PC-9 (cell line): Measurements from ENCODE around the gene KLHL41. TPM values are rescaled to one million over a fixed set of nuclear protein-coding genes. Genes with fewer than 3 reads are reported as not detected.

Source experiments
- BruUV-seq: library from RNA; stranded (reverse); fragments of 400-500 nt; replicated peaks from 2 replicates; lab custom pipeline; 2021; lab: Mats Ljungman, UMichigan
- CTCF ChIA-PET: fragments of 300-600 bp; sonication (Branson Sonifier 250); formaldehyde crosslinking; loops from one replicate; lab custom pipeline; 2022; ENCODE audit warnings: antibody characterized with exemption; lab: Charles Lee
- POLR2A ChIA-PET: fragments of 300-600 bp; sonication (Branson Sonifier 250); formaldehyde crosslinking; loops from one replicate; lab custom pipeline; 2022; ENCODE audit warnings: antibody characterized with exemption; ENCODE audit not compliant: unreplicated experiment; lab: Charles Lee
- DNase-seq, 2 experiments: peaks; one replicate each; pipeline versions ENCODE4 v3.0.0 to v3.0.0-alpha.2; 2015 to 2022; ENCODE audit warnings: mixed read lengths in 1 of 2
- H2AFZ ChIP-seq: fragments of 200-600 bp; sonication (generic); 2 replicates; pipeline ENCODE4 v1.8.1; 2017; ENCODE audit warnings: antibody characterized with exemption
- H3F3A ChIP-seq: fragments of 200-600 bp; sonication (generic); 2 replicates; pipeline ENCODE4 v1.8.1; 2017; ENCODE audit warnings: antibody characterized with exemption, mild to moderate bottlenecking, low read depth; ENCODE audit not compliant: insufficient read depth
- H3K27ac ChIP-seq: fragments of 200-600 bp; sonication (generic); 2 replicates; pipeline ENCODE4 v1.6.1; 2016; ENCODE audit warnings: mixed run types
- H3K27me3 ChIP-seq: fragments of 200-600 bp; sonication (generic); 2 replicates; pipeline ENCODE4 v1.6.1; 2016; ENCODE audit warnings: low read depth, mixed run types; ENCODE audit not compliant: insufficient read depth
- H3K36me3 ChIP-seq: fragments of 200-600 bp; sonication (generic); 2 replicates; pipeline ENCODE4 v1.6.1; 2016; ENCODE audit warnings: low read depth, mixed run types
- H3K4me1 ChIP-seq: fragments of 200-600 bp; sonication (generic); replicated peaks from 2 replicates; pipeline ENCODE4 v1.6.1; 2016; ENCODE audit warnings: mixed run types; ENCODE audit not compliant: insufficient read depth
- H3K4me2 ChIP-seq: fragments of 200-600 bp; sonication (generic); 2 replicates; pipeline ENCODE4 v1.6.1; 2017; ENCODE audit warnings: mixed run types
- H3K4me3 ChIP-seq: fragments of 200-600 bp; sonication (generic); 2 replicates; pipeline ENCODE4 v1.6.1; 2016; ENCODE audit warnings: mixed run types
- H3K79me2 ChIP-seq: fragments of 200-600 bp; sonication (generic); 2 replicates; pipeline ENCODE4 v1.6.1; 2017; ENCODE audit warnings: low read depth, mixed run types
- H3K9me2 ChIP-seq: fragments of 200-600 bp; sonication (generic); 2 replicates; pipeline ENCODE4 v1.8.1; 2017; ENCODE audit warnings: mild to moderate bottlenecking; ENCODE audit not compliant: insufficient read depth
- H3K9me3 ChIP-seq: fragments of 200-600 bp; sonication (generic); 2 replicates; pipeline ENCODE4 v1.8.1; 2016; ENCODE audit warnings: low read depth; ENCODE audit not compliant: insufficient read depth
- H4K20me1 ChIP-seq: fragments of 200-600 bp; sonication (generic); 2 replicates; pipeline ENCODE4 v1.8.1; 2017; ENCODE audit not compliant: insufficient read depth
- EZH2 ChIP-seq: fragments of 200-600 bp; sonication (generic); IDR thresholded peaks from 2 replicates; pipeline ENCODE4 v1.8.0; 2017; ENCODE audit warnings: antibody characterized with exemption, low read depth
- intact Hi-C: fragments of 100-400 bp; cut with micrococcal nuclease; formaldehyde crosslinking; loops from one replicate; pipeline ENCODE4 v1.10.0; 2022; ENCODE audit not compliant: unreplicated experiment
- total RNA-seq: library from RNA; stranded (reverse); gene quantifications from 2 replicates; pipeline ENCODE4 v1.2.3, GENCODE V29; 2021
- TF ChIP-seq, protein P1 (sequence below): fragments of 200-600 bp; sonication (generic); conservative IDR thresholded peaks from 2 replicates; pipeline ENCODE4 v1.6.1; 2017; ENCODE audit warnings: mixed run types, antibody characterized with exemption, mild to moderate bottlenecking, moderate library complexity

The KLHL41 gene
- total RNA-seq, 1 experiment from 2014 or later, result not detected

DNA sequence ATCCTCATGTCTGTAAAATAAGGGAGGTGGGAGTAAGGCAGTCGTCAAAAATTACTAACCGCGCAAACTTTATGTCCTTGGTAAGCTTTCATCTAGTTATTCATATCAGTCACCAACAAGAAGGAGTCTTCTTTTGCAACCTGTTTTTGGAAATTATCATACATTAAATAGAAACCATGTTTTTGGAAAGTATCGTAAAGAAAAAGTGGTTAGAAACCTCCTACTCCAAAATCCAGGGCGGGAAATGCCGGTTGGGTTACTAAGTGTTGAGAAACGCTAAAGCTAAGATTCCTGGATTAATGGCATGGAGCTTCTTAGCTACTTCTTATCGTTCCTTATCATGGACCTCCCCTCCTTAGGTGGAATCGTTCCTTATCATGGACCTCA is 29.4 kb upstream of the KLHL41 start:
- intact Hi-C loops, result no loop called here
- TF ChIP-seq EZH2, result no peak
- TF ChIP-seq, protein P1, sequence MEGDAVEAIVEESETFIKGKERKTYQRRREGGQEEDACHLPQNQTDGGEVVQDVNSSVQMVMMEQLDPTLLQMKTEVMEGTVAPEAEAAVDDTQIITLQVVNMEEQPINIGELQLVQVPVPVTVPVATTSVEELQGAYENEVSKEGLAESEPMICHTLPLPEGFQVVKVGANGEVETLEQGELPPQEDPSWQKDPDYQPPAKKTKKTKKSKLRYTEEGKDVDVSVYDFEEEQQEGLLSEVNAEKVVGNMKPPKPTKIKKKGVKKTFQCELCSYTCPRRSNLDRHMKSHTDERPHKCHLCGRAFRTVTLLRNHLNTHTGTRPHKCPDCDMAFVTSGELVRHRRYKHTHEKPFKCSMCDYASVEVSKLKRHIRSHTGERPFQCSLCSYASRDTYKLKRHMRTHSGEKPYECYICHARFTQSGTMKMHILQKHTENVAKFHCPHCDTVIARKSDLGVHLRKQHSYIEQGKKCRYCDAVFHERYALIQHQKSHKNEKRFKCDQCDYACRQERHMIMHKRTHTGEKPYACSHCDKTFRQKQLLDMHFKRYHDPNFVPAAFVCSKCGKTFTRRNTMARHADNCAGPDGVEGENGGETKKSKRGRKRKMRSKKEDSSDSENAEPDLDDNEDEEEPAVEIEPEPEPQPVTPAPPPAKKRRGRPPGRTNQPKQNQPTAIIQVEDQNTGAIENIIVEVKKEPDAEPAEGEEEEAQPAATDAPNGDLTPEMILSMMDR, result no peak
- peak overlapping the region; percentile 56 for H3K4me2 ChIP-seq
- no TSS peak for BruUV-seq
- no peak overlapping the region for H3K27ac ChIP-seq
- H3K36me3 ChIP-seq, result no peaks in the 10 kb centered on the region
- 0 out of 2 replicates have a peak overlapping the region, but pooled peaks have one; percentile 70 for H2AFZ ChIP-seq
- CTCF ChIA-PET, result no interaction called here
- no peaks in the 10 kb centered on the region for H3K9me3 ChIP-seq
- no peaks in the 10 kb centered on the region for H4K20me1 ChIP-seq
- no peaks in the 10 kb centered on the region for H3K79me2 ChIP-seq
- no peaks in the 10 kb centered on the region for H3K4me1 ChIP-seq
- POLR2A ChIA-PET, result no interaction called here
- no peaks in the 10 kb centered on the region for H3F3A ChIP-seq
- no peak for DNase-seq
- H3K9me2 ChIP-seq, result no peaks in the 10 kb centered on the region
- peak overlapping the region; percentile 33; the same call in 1 of the 2 replicates for H3K4me3 ChIP-seq
- H3K27me3 ChIP-seq, result no peaks in the 10 kb centered on the region

DNA sequence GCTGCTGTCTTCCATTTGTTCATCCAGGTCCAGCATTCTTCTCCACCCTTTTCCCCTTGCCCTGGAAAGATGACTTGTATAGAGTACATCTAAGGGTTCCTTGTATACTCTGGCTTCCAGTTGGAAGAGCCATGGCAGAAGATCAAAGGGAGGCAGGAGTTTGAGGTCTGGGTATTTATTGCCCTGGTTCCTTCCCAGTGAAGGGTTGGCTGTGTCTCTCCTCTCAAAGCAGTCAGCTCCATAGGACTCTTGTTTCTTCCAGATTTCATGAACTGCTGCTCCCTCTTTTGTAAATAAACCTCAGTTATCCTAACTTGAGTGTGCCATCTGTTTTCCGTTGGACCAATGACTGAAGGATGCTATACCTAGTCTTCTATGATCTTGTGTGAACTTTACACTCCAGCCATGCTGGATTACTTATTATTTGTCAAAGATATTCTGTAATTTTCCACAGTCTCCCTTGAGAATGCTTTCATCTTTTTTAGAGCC is 23.8 kb upstream of the KLHL41 start:
- H3K4me2 ChIP-seq, result no peak overlapping the region
- ChIA-PET CTCF (no interaction called here), POLR2A (no interaction called here)
- H3K4me3 ChIP-seq, result no peak overlapping the region
- H3K36me3 ChIP-seq, result no peaks in the 10 kb centered on the region
- H3F3A ChIP-seq, result no peaks in the 10 kb centered on the region
- H3K9me3 ChIP-seq, result no peaks in the 10 kb centered on the region
- DNase-seq, result no peak
- H2AFZ ChIP-seq, result 0 out of 2 replicates have a peak overlapping the region, but pooled peaks have one; percentile 16
- no peaks in the 10 kb centered on the region for H4K20me1 ChIP-seq
- H3K4me1 ChIP-seq, result no peaks in the 10 kb centered on the region
- H3K9me2 ChIP-seq, result no peaks in the 10 kb centered on the region
- no TSS peak for BruUV-seq
- TF ChIP-seq EZH2, result no peak
- TF ChIP-seq, protein P1, result no peak
- no peaks in the 10 kb centered on the region for H3K27me3 ChIP-seq
- H3K79me2 ChIP-seq, result no peaks in the 10 kb centered on the region
- intact Hi-C loops, result no loop called here
- H3K27ac ChIP-seq, result no peak overlapping the region

DNA sequence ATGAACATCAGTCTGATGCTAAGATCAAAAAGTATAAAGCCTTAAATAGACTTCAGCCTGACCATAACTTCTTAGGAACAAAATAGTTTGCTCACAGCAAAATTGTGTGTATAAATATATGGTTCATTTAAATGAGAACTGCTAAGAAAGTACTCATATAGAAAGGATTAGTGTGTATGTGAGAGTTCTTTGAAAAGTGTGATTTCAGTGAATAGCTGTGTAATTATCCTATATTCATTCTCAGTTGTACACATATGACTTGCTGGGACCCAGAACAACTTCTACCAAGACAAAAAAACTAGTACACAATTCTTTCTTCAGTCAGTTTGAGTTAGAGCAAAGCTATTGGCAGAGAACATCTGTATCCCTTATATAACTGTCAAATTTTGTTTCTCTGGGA is 23.0 kb upstream of the KLHL41 start:
- CTCF ChIA-PET, result no interaction called here

More for the DNA sequence above, 23.0 kb upstream of the KLHL41 start:
- intact Hi-C loops, result no loop called here
- H3K79me2 ChIP-seq, result no peaks in the 10 kb centered on the region
- H3K9me2 ChIP-seq, result no peaks in the 10 kb centered on the region
- H3K36me3 ChIP-seq, result no peaks in the 10 kb centered on the region
- no TSS peak for BruUV-seq
- no peaks in the 10 kb centered on the region for H3K27me3 ChIP-seq
- H3K27ac ChIP-seq, result no peak overlapping the region
- H3K4me1 ChIP-seq, result no peaks in the 10 kb centered on the region
- H3K4me2 ChIP-seq, result no peak overlapping the region
- no peak for TF ChIP-seq EZH2
- TF ChIP-seq, protein P1, result no peak
- H4K20me1 ChIP-seq, result no peaks in the 10 kb centered on the region
- DNase-seq, result no peak
- H2AFZ ChIP-seq, result no peak overlapping the region
- no peaks in the 10 kb centered on the region for H3K9me3 ChIP-seq
- H3K4me3 ChIP-seq, result no peak overlapping the region
- H3F3A ChIP-seq, result no peaks in the 10 kb centered on the region
- POLR2A ChIA-PET, result no interaction called here
